K562 (cell line): Measurements from ENCODE around the gene MYOG. TPM values are rescaled to one million over a fixed set of nuclear protein-coding genes. Genes with fewer than 3 reads are reported as not detected.

Experiments used
- ATAC-seq: fragments of 200-7000 bp; cut with Tn5 transposase; 3 replicates; pipeline ENCODE4 v1.9.1; 2020; ENCODE audit warnings: moderate library complexity
- BruUV-seq: library from RNA; stranded (reverse); fragments of 400-500 nt; replicated peaks from 2 replicates; lab custom pipeline; 2021; lab: Mats Ljungman, UMichigan
- CTCF ChIA-PET: fragments of 300-600 bp; formaldehyde crosslinking; extraction: SDS; loops from one replicate; lab custom pipeline; 2021; ENCODE audit warnings: low intra/inter-chr PET ratio; lab: Yijun Ruan, JAX
- POLR2A ChIA-PET: fragments of 300-600, 350-650 bp; sonication (Branson Sonifier 250); formaldehyde crosslinking; extraction: SDS; loops from one replicate; lab custom pipeline; 2021; ENCODE audit warnings: antibody characterized with exemption, inconsistent platforms; lab: Yijun Ruan, JAX
- DNase-seq, 4 experiments: peaks; one replicate each; pipeline versions ENCODE4 v3.0.0 to v3.0.0-alpha.2; 2011 to 2018; ENCODE audit warnings: low spot score in 3 of 4, mixed read lengths in 3 of 4; ENCODE audit errors: extremely low read depth in 1 of 4
- FAIRE-seq: peaks from 2 replicates; lab custom pipeline; 2011; peaks lifted over from hg19 to GRCh38; lab: Jason Lieb, UNC
- H2AFZ ChIP-seq: 2 replicates; pipeline ENCODE4 v1.6.0; 2011; ENCODE audit warnings: low read depth, low read length, control low read depth, inconsistent platforms
- H3K27ac ChIP-seq: fragments of 200-600 bp; 3 replicates; pipeline ENCODE4 v1.8.0; 2011; ENCODE audit warnings: low read depth, mild to moderate bottlenecking, control low read depth, inconsistent platforms, low read length, moderate library complexity, mixed read lengths; ENCODE audit errors: extremely low read depth
- H3K27me3 ChIP-seq, 2 experiments: fragments of 300-600 bp in 1 of 2; 2 replicates in 1 of 2; 3 replicates in 1 of 2; pipeline versions ENCODE4 v1.6.0 to v1.8.0; 2011; ENCODE audit warnings: inconsistent platforms in 2 of 2, low read length in 2 of 2, mild to moderate bottlenecking in 1 of 2, mixed read lengths in 1 of 2, moderate library complexity in 1 of 2; ENCODE audit not compliant: control insufficient read depth in 2 of 2, insufficient read depth in 2 of 2
- H3K36me3 ChIP-seq: fragments of 300-600 bp; 3 replicates; pipeline ENCODE4 v1.8.0; 2011; ENCODE audit warnings: mild to moderate bottlenecking, low read length, inconsistent platforms; ENCODE audit not compliant: control insufficient read depth, insufficient read depth
- H3K4me1 ChIP-seq, 2 experiments: fragments of 200-600 bp in 1 of 2; replicated peaks in 1 of 2; 2 replicates in 1 of 2; 3 replicates in 1 of 2; pipeline versions ENCODE4 v1.5.1 to v1.8.0; 2011; ENCODE audit warnings: inconsistent platforms in 2 of 2, low read length in 2 of 2, mild to moderate bottlenecking in 1 of 2, mixed read lengths in 1 of 2, moderate library complexity in 1 of 2; ENCODE audit not compliant: control insufficient read depth in 2 of 2, insufficient read depth in 2 of 2
- H3K4me2 ChIP-seq: 2 replicates; pipeline ENCODE4 v1.6.1; 2011; ENCODE audit warnings: low read length, control low read depth, inconsistent platforms, mixed read lengths; ENCODE audit not compliant: insufficient read depth
- H3K4me3 ChIP-seq: fragments of 200-600 bp; sonication (generic), shearing (Covaris generic); 2 replicates; pipeline ENCODE4 v1.5.1; 2016; ENCODE audit warnings: control low read depth, inconsistent platforms
- H3K79me2 ChIP-seq: fragments of 200-600 bp; 3 replicates; pipeline ENCODE4 v1.8.0; 2011; ENCODE audit warnings: low read length, inconsistent platforms; ENCODE audit not compliant: control insufficient read depth, insufficient read depth
- H3K9ac ChIP-seq, 2 experiments: 2 replicates each; pipeline versions ENCODE4 v1.6.0 to v1.6.1; 2011; ENCODE audit warnings: low read depth in 2 of 2, low read length in 2 of 2, control low read depth in 1 of 2, inconsistent platforms in 1 of 2, mild to moderate bottlenecking in 1 of 2, mixed read lengths in 1 of 2; ENCODE audit not compliant: insufficient read depth in 1 of 2
- H3K9me1 ChIP-seq: one replicate; pipeline ENCODE4 v1.6.0; 2011; ENCODE audit warnings: inconsistent platforms, mild to moderate bottlenecking, low read length, moderate library complexity; ENCODE audit not compliant: control insufficient read depth, insufficient read depth
- H3K9me3 ChIP-seq: replicated peaks from 2 replicates; pipeline ENCODE4 v1.5.1; 2011; ENCODE audit warnings: low read depth, low read length, inconsistent platforms; ENCODE audit not compliant: control insufficient read depth, insufficient read depth
- H4K20me1 ChIP-seq: replicated peaks from 2 replicates; pipeline ENCODE4 v1.6.1; 2011; ENCODE audit warnings: low read length, inconsistent platforms, mixed read lengths; ENCODE audit not compliant: control insufficient read depth, insufficient read depth
- DACH1 ChIP-seq: fragments of 450-650 bp; IDR thresholded peaks from 2 replicates; pipeline ENCODE4 v1.6.1; 2018; ENCODE audit not compliant: partially characterized antibody
- GATA2 ChIP-seq: sonication (generic); formaldehyde crosslinking; IDR thresholded peaks from 2 replicates; pipeline ENCODE4 v1.4.0; 2020; ENCODE audit warnings: mild to moderate bottlenecking, missing genetic modification reagents
- HDAC2 ChIP-seq: fragments of 450-650 bp; IDR thresholded peaks from 2 replicates; pipeline ENCODE4 v1.6.1; 2016; ENCODE audit warnings: mild to moderate bottlenecking
- HEY1 ChIP-seq: fragments of 250-450 bp; sonication (Bioruptor Pico); IDR thresholded peaks from 2 replicates; pipeline ENCODE4 v1.5.0; 2020; ENCODE audit warnings: mild to moderate bottlenecking, moderate library complexity, borderline replicate concordance
- KAT2B ChIP-seq: IDR thresholded peaks from one replicate; pipeline ENCODE4 v1.6.1; 2012; ENCODE audit warnings: low read depth, mild to moderate bottlenecking, control low read depth, inconsistent platforms, low read length, moderate library complexity
- NBN ChIP-seq: fragments of 450-650 bp; IDR thresholded peaks from 2 replicates; pipeline ENCODE4 v1.6.1; 2016; ENCODE audit warnings: low read depth, mild to moderate bottlenecking
- NCOA2 ChIP-seq, 2 experiments: fragments of 450-650 bp; IDR thresholded peaks; 2 replicates each; pipeline ENCODE4 v1.6.1; 2018; ENCODE audit warnings: mild to moderate bottlenecking in 2 of 2, moderate library complexity in 1 of 2; ENCODE audit not compliant: partially characterized antibody in 2 of 2
- POLR2G ChIP-seq: fragments of 200-400 bp; formaldehyde crosslinking; IDR thresholded peaks from 2 replicates; pipeline ENCODE4 v1.6.1; 2017; ENCODE audit warnings: low read depth, mild to moderate bottlenecking, antibody characterized with exemption, low read length, moderate library complexity
- RB1 ChIP-seq: fragments of 450-650 bp; IDR thresholded peaks from 2 replicates; pipeline ENCODE4 v1.6.1; 2017; ENCODE audit warnings: low read depth, mild to moderate bottlenecking
- THRAP3 ChIP-seq: fragments of 450-650 bp; IDR thresholded peaks from 2 replicates; pipeline ENCODE4 v1.6.1; 2016; ENCODE audit warnings: mild to moderate bottlenecking, inconsistent platforms, borderline replicate concordance
- ZNF12 ChIP-seq: sonication (generic); formaldehyde crosslinking; IDR thresholded peaks from 2 replicates; pipeline ENCODE4 v1.4.0; 2020; ENCODE audit warnings: mild to moderate bottlenecking, missing genetic modification reagents
- WGBS: fragments of 100-300 bp; shearing (Covaris generic); methylation state at CpG from one replicate; pipeline ENCODE4 v1.1.6; 2016; ENCODE audit warnings: low coverage, mixed read lengths; ENCODE audit not compliant: insufficient coverage; ENCODE audit errors: missing lambda C conversion rate; 5-methylcytosine and 5-hydroxymethylcytosine counted together
- in situ Hi-C: fragments of 300-500 bp; cut with MboI; formaldehyde crosslinking; loops from 4 replicates; pipeline ENCODE4 v1.15.0; 2018; ENCODE audit warnings: inconsistent platforms, mixed read lengths
- intact Hi-C: fragments of 100-400 bp; cut with micrococcal nuclease; formaldehyde crosslinking; loops from 2 replicates; pipeline ENCODE4 v1.14.2; 2022
- polyA plus RNA-seq, 8 experiments: library from polyadenylated mRNA; depleted of rRNA in 4 of 8; stranded (reverse) in 5 of 8; unstranded in 3 of 8; fragments of >200 nt; fragmentation: Nextera tagmentation in 2 of 8; fragmentation: Illumina TruSeq in 1 of 8; extraction: Ambion mirVana in 2 of 8; extraction: Trizol in 1 of 8; gene quantifications; 2 replicates each; pipeline versions ENCODE4 v1.2.1 to v1.2.3, GENCODE V29; 2011 to 2014; ENCODE audit warnings: inconsistent platforms in 1 of 8, missing spikeins in 1 of 8
- total RNA-seq, 7 experiments: library from RNA; depleted of rRNA in 6 of 7; stranded (reverse); fragments of >200 nt in 6 of 7; fragmentation: Illumina TruSeq in 2 of 7; extraction: Trizol in 2 of 7; gene quantifications; 2 replicates each; pipeline versions ENCODE4 v1.2.1 to v1.2.3, GENCODE V29; 2011 to 2021; ENCODE audit warnings: low replicate concordance in 1 of 7
- TF ChIP-seq, protein P1 (sequence below), 2 experiments: fragments of 450-650 bp in 1 of 2; sonication (generic) in 1 of 2; formaldehyde crosslinking; conservative IDR thresholded peaks; 2 replicates each; pipeline versions ENCODE4 v1.4.0 to v1.8.1; 2020 to 2022; ENCODE audit warnings: mild to moderate bottlenecking in 1 of 2, missing genetic modification reagents in 1 of 2
- TF ChIP-seq, protein P2 (sequence below): IDR thresholded peaks from 2 replicates; pipeline ENCODE4 v1.6.1; 2016; ENCODE audit warnings: missing genetic modification characterization, missing compliant biosample characterization

MYOG gene
- total and polyA plus RNA-seq, 9 of the 15 experiments (the other 6 are each of a cell fraction or from before 2014, with no cell fraction given), result not detected

DNA sequence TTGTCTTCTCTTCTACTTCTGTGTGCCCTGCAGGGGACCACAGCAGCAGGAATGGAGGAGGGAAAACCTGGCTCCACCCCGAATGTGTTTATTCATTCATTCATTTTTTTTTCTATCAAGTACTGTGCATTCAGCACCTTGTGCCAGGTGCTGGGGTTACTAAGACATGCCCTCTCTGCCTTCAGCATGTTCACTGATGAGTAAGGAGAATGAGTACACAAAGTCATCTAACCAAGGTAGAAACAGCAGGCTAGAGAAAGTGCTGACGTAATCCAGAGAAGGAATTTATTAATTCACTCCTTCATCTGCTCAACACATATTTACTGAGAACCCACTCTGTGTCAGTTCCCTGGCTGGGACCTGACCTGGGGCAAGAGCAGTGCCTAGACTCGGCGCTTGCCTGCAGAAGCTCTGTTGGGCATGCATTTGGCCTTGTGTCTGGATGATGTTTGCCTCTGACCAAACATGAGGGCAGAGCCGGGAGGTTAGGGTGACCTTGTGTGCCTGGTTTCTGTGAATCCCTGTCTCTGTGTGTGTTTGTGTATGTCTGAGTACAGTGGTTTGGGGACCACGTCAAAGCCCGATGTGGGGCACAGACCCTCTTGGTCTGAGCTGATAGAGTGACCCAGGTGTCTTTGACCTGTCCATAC is 3.3 kb upstream of the MYOG start (continued):
- no peak for TF ChIP-seq ZNF12 (CRISPR knock-in tag)

DNA sequence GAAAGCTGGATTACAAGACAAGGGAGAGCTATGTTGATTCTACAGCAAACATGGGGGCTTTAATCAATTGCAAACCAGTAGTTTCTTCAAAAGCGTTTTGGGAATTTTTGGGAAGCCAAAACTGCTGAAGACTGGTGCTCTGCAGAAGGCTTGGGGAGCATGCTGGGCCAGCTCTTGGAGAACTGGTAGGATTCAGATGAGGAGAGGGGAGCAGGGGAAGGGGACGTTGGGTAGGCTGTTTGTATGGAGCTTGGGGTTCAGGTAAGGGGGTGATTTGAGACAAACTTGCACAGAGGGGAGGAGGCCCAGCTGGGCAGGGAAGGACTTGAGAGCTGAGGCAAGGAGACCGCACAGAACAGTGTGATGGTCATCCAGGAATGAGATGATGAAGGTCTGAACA is 2.6 kb upstream of the MYOG start:
- Histone ChIP-seq H3K27ac (no peak overlapping the region), H3K9ac (no peak overlapping the region), H3K9me3 (no peaks in the 10 kb centered on the region), H3K27me3 (peaks cover 30 to 58% of the 10 kb centered on the region in 2 experiments), H3K79me2 (no peaks in the 10 kb centered on the region), H3K4me3 (no peak overlapping the region), H3K9me1 (no peaks in the 10 kb centered on the region), H4K20me1 (peaks cover 13% of the 10 kb centered on the region), H3K4me2 (no peak overlapping the region), H2AFZ (no peak overlapping the region)
- intact Hi-C loops, result no loop called here
- in situ Hi-C loops, result no loop called here
- ATAC-seq (no peak), DNase-seq (no peak), FAIRE-seq (no peak)
- CTCF ChIA-PET, result no interaction called here
- BruUV-seq, result no TSS peak
- 0% methylated on average over 3 of the region's 3 CpGs for WGBS
- POLR2A ChIA-PET, result interaction anchor here (0.8 to 3.6 kb wide), 2 partner anchors 11 to 16 kb away, joined by 3 to 12 read pairs; no protein-coding TSS in a partner anchor
- no peak for TF ChIP-seq POLR2G
- no peak for TF ChIP-seq HEY1 (CRISPR knock-in tag)
- no peak for TF ChIP-seq NBN
- no peak for TF ChIP-seq HDAC2
- no peak for TF ChIP-seq DACH1
- TF ChIP-seq NCOA2 (IDR thresholded peaks at IDR 0.05; ENCODE audit: partially characterized antibody in 2 of 2), result no peak
- TF ChIP-seq, protein P1, sequence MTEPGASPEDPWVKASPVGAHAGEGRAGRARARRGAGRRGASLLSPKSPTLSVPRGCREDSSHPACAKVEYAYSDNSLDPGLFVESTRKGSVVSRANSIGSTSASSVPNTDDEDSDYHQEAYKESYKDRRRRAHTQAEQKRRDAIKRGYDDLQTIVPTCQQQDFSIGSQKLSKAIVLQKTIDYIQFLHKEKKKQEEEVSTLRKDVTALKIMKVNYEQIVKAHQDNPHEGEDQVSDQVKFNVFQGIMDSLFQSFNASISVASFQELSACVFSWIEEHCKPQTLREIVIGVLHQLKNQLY (CRISPR knock-in tag; conservative IDR thresholded peaks at IDR 0.05), result no peak
- TF ChIP-seq KAT2B, result no peak
- no peak for TF ChIP-seq RB1
- no peak for TF ChIP-seq THRAP3
- no peak for TF ChIP-seq GATA2 (CRISPR knock-in tag)
- TF ChIP-seq, protein P2, sequence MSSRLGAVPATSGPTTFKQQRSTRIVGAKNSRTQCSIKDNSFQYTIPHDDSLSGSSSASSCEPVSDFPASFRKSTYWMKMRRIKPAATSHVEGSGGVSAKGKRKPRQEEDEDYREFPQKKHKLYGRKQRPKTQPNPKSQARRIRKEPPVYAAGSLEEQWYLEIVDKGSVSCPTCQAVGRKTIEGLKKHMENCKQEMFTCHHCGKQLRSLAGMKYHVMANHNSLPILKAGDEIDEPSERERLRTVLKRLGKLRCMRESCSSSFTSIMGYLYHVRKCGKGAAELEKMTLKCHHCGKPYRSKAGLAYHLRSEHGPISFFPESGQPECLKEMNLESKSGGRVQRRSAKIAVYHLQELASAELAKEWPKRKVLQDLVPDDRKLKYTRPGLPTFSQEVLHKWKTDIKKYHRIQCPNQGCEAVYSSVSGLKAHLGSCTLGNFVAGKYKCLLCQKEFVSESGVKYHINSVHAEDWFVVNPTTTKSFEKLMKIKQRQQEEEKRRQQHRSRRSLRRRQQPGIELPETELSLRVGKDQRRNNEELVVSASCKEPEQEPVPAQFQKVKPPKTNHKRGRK (tag), result no peak
- TF ChIP-seq, all 486 proteins: peak for 0
- Histone ChIP-seq H3K4me1 (peaks cover 0 to 12% of the 10 kb centered on the region in 2 experiments; a peak in 3 of 5 replicates), H3K36me3 (no peaks in the 10 kb centered on the region)
